Neural progenitor cell (in vitro differentiated cells): ENCODE measurements around the gene UPK1A. TPM values are rescaled to one million over a fixed set of nuclear protein-coding genes. Genes with fewer than 3 reads are reported as not detected.
A peak's percentile ranks its signal among the peaks of the same experiment; 100 is the strongest.
"Not testable (repeated sequence)": the region's sequence is repeated elsewhere in the genome, so short reads cannot be mapped to it uniquely, and the experiment has no call there.

Experiments
- DNase-seq: peaks from one replicate; pipeline ENCODE4 v3.0.0-alpha.2; 2016; ENCODE audit warnings: low spot score
- H2AFZ ChIP-seq: fragments of 200-600 bp; sonication (generic); replicated peaks from 2 replicates; pipeline ENCODE4 v1.6.1; 2016; ENCODE audit warnings: antibody characterized with exemption
- H3F3A ChIP-seq: fragments of 200-600 bp; sonication (generic); 2 replicates; pipeline ENCODE4 v1.6.1; 2016; ENCODE audit warnings: antibody characterized with exemption, low read depth
- H3K27ac ChIP-seq: fragments of 200-600 bp; sonication (generic); 2 replicates; pipeline ENCODE4 v1.5.1; 2016; ENCODE audit warnings: mild to moderate bottlenecking
- H3K27me3 ChIP-seq: fragments of 200-600 bp; sonication (generic); 2 replicates; pipeline ENCODE4 v1.6.1; 2016; ENCODE audit warnings: mild to moderate bottlenecking, moderate library complexity
- H3K36me3 ChIP-seq: fragments of 200-600 bp; sonication (generic); 2 replicates; pipeline ENCODE4 v1.5.1; 2016
- H3K4me1 ChIP-seq: fragments of 200-600 bp; sonication (generic); 2 replicates; pipeline ENCODE4 v1.6.1; 2016; ENCODE audit warnings: mixed run types
- H3K4me2 ChIP-seq: fragments of 200-600 bp; sonication (generic); 2 replicates; pipeline ENCODE4 v1.6.1; 2016
- H3K4me3 ChIP-seq: fragments of 200-600 bp; sonication (generic); 2 replicates; pipeline ENCODE4 v1.5.1; 2016
- H3K79me2 ChIP-seq: fragments of 200-600 bp; sonication (generic); 2 replicates; pipeline ENCODE4 v1.6.1; 2016; ENCODE audit warnings: low read depth
- H3K9ac ChIP-seq: fragments of 200-600 bp; sonication (generic); 2 replicates; pipeline ENCODE4 v1.6.1; 2016
- H3K9me3 ChIP-seq: fragments of 200-600 bp; sonication (generic); 2 replicates; pipeline ENCODE4 v1.5.1; 2016; ENCODE audit warnings: low read depth
- H4K20me1 ChIP-seq: fragments of 200-600 bp; sonication (generic); 2 replicates; pipeline ENCODE4 v1.6.1; 2016; ENCODE audit warnings: low read depth
- H3K27ac Mint-ChIP-seq: 3 replicates; pipeline ENCODE4 v1.8.0; 2021; ENCODE audit warnings: mixed read lengths
- H3K27me3 Mint-ChIP-seq: 2 replicates; pipeline ENCODE4 v1.8.0; 2022; ENCODE audit warnings: low read depth, mild to moderate bottlenecking, inconsistent platforms, moderate library complexity, mixed read lengths; ENCODE audit not compliant: insufficient read depth
- H3K36me3 Mint-ChIP-seq: 3 replicates; pipeline ENCODE4 v1.8.0; 2021; ENCODE audit warnings: mixed read lengths
- H3K4me1 Mint-ChIP-seq: 3 replicates; pipeline ENCODE4 v1.8.0; 2021; ENCODE audit warnings: mixed read lengths
- H3K4me3 Mint-ChIP-seq: 3 replicates; pipeline ENCODE4 v1.8.0; 2021; ENCODE audit warnings: mild to moderate bottlenecking, moderate library complexity, mixed read lengths
- H3K9me3 Mint-ChIP-seq: 3 replicates; pipeline ENCODE4 v1.8.0; 2020; ENCODE audit warnings: mixed read lengths
- CTCF ChIP-seq: fragments of 200-600 bp; sonication (generic); IDR thresholded peaks from 2 replicates; pipeline ENCODE4 v1.5.1; 2017; ENCODE audit warnings: antibody characterized with exemption, mild to moderate bottlenecking
- EZH2 ChIP-seq: fragments of 200-600 bp; sonication (generic); IDR thresholded peaks from 2 replicates; pipeline ENCODE4 v1.6.1; 2017; ENCODE audit warnings: antibody characterized with exemption, mild to moderate bottlenecking, moderate library complexity
- EZH2phosphoT487 ChIP-seq: fragments of 200-600 bp; sonication (generic); IDR thresholded peaks from 2 replicates; pipeline ENCODE4 v1.6.1; 2017; ENCODE audit warnings: antibody characterized with exemption
- total RNA-seq: library from RNA; depleted of rRNA; stranded (reverse); fragments of >200 nt; gene quantifications from 2 replicates; pipeline ENCODE4 v1.2.3, GENCODE V29; 2015; ENCODE audit warnings: low replicate concordance

Gene UPK1A
- total RNA-seq, 1 donor from 2014 or later, result not detected

GRCh38 chr19:35722461-35722860, 56.1 kb downstream of the UPK1A start:
- Histone ChIP-seq H2AFZ (no peak overlapping the region), H3K9ac (no peak overlapping the region), H3K27me3 (no peaks in the 10 kb centered on the region), H3K4me1 (peaks cover 5% of the 10 kb centered on the region), H3K27ac (no peak overlapping the region), H3K4me2 (no peak overlapping the region), H3K36me3 (no peaks in the 10 kb centered on the region), H3F3A (peaks cover under 1% of the 10 kb centered on the region), H3K79me2 (peaks cover 22% of the 10 kb centered on the region), H4K20me1 (peaks cover 23% of the 10 kb centered on the region), H3K4me3 (no peak overlapping the region), H3K9me3 (no peaks in the 10 kb centered on the region)
- peaks cover 9% of the 10 kb centered on the region for H3K4me1 Mint-ChIP-seq
- DNase-seq, result no peak
- peak overlapping the region; percentile 21 for H3K4me3 Mint-ChIP-seq
- no peaks in the 10 kb centered on the region for H3K9me3 Mint-ChIP-seq
- TF ChIP-seq EZH2phosphoT487, result no peak
- TF ChIP-seq EZH2, result no peak
- no peak for TF ChIP-seq CTCF
- H3K27ac Mint-ChIP-seq, result no peak overlapping the region
- peaks cover 34% of the 10 kb centered on the region for H3K36me3 Mint-ChIP-seq
- peaks cover 10% of the 10 kb centered on the region for H3K27me3 Mint-ChIP-seq

- Histone ChIP-seq H3K4me1 (peaks cover 5% of the 10 kb centered on the region), H3K27ac (no peak overlapping the region), H2AFZ (no peak overlapping the region), H3K4me2 (no peak overlapping the region), H3F3A (no peaks in the 10 kb centered on the region), H4K20me1 (peaks cover 23% of the 10 kb centered on the region), H3K79me2 (peaks cover 22% of the 10 kb centered on the region), H3K27me3 (no peaks in the 10 kb centered on the region), H3K4me3 (no peak overlapping the region), H3K36me3 (no peaks in the 10 kb centered on the region), H3K9ac (no peak overlapping the region), H3K9me3 (no peaks in the 10 kb centered on the region)
- no peak for TF ChIP-seq CTCF
- no peak for TF ChIP-seq EZH2
- no peak for TF ChIP-seq EZH2phosphoT487
- DNase-seq, result no peak
- H3K4me1 Mint-ChIP-seq, result peaks cover 9% of the 10 kb centered on the region
- H3K9me3 Mint-ChIP-seq, result no peaks in the 10 kb centered on the region
- H3K27me3 Mint-ChIP-seq, result peaks cover 10% of the 10 kb centered on the region
- H3K27ac Mint-ChIP-seq, result no peak overlapping the region
- H3K36me3 Mint-ChIP-seq, result peaks cover 36% of the 10 kb centered on the region
- no peak overlapping the region for H3K4me3 Mint-ChIP-seq
Observed at GRCh38 chr19:35722897-35723296, 56.6 kb downstream of the UPK1A start.

GRCh38 chr19:35723671-35724070, 57.4 kb downstream of the UPK1A start:
- Histone ChIP-seq H3K4me2 (no peak overlapping the region), H3K79me2 (peaks cover 16% of the 10 kb centered on the region), H3F3A (no peaks in the 10 kb centered on the region), H4K20me1 (peaks cover 20% of the 10 kb centered on the region), H3K4me3 (no peak overlapping the region), H3K36me3 (no peaks in the 10 kb centered on the region), H3K4me1 (peaks cover 5% of the 10 kb centered on the region), H3K9ac (no peak overlapping the region), H2AFZ (no peak overlapping the region), H3K27ac (no peak overlapping the region), H3K27me3 (no peaks in the 10 kb centered on the region), H3K9me3 (no peaks in the 10 kb centered on the region)
- Mint-ChIP-seq H3K9me3 (no peaks in the 10 kb centered on the region), H3K36me3 (peaks cover 36% of the 10 kb centered on the region), H3K27me3 (peaks cover 12% of the 10 kb centered on the region), H3K4me3 (no peak overlapping the region), H3K4me1 (peaks cover 9% of the 10 kb centered on the region), H3K27ac (no peak overlapping the region)
- no peak for TF ChIP-seq EZH2phosphoT487
- TF ChIP-seq CTCF, result no peak
- no peak for TF ChIP-seq EZH2
- DNase-seq, result no peak

GRCh38 chr19:35724132-35724531, 57.8 kb downstream of the UPK1A start:
- H3K4me3 Mint-ChIP-seq, H2AFZ ChIP-seq, H3K9ac ChIP-seq, H3K27ac Mint-ChIP-seq, H3K36me3 ChIP-seq, H3K9me3 Mint-ChIP-seq, H3K27ac ChIP-seq, H3K27me3 ChIP-seq, H3K4me1 Mint-ChIP-seq, H3F3A ChIP-seq, H3K4me1 ChIP-seq, H3K4me3 ChIP-seq, DNase-seq, H3K9me3 ChIP-seq, H3K4me2 ChIP-seq: not testable (repeated sequence)
- Mint-ChIP-seq H3K36me3 (peaks cover 40% of the 10 kb centered on the region), H3K27me3 (peaks cover 12% of the 10 kb centered on the region)
- H3K79me2 ChIP-seq, result peaks cover 12% of the 10 kb centered on the region
- peaks cover 16% of the 10 kb centered on the region for H4K20me1 ChIP-seq
